Measurements from ENCODE around the gene RAP2C. TPM values are rescaled to one million over a fixed set of nuclear protein-coding genes. Genes with fewer than 3 reads are reported as not detected.
"Not testable (repeated sequence)": the region's sequence is repeated elsewhere in the genome, so short reads cannot be mapped to it uniquely, and the experiment has no call there.

The RAP2C gene
- polyA plus RNA-seq, 1 donor, result 67.1 TPM

DNA sequence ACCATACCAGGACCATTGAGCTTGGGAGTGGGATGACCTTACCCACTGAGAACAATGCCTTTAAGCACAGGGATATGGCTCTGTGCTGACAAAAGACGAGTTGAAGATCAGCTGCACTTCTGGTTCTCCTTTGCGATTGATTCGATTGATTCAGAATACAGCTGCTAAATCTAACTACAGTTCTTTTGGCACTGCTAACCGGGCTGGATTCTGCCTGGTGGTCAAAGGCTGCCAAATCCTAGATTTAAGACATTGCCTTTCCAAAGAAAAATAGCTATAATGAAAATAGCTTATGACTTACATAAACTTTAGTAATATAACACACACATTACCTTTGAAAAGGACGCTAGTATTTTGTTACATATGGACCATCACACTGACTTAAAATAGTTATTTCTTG, 18.3 kb downstream of the RAP2C start:
- no peak for DNase-seq (ENCODE audit: low read depth)

DNA sequence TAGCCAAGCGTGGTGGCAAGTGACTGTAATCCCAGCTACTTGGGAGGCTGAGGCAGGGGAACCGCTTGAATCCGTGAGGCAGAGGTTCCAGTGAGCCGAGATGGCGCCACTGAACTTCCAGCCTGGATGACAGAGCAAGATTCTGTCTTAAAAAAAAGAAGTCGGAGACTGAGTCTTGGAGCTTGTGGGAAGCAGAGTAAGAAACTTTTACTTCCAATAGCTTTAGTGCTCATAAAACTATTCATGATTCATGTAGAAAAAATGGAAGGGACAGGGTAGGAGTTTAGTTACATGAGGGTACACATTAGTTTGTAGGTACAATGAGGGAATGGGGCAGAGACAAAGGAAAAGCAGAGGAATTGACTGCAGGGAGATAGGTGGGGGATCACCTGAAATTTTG, 19.3 kb downstream of the RAP2C start:
- no peak for DNase-seq (ENCODE audit: low read depth)

DNA sequence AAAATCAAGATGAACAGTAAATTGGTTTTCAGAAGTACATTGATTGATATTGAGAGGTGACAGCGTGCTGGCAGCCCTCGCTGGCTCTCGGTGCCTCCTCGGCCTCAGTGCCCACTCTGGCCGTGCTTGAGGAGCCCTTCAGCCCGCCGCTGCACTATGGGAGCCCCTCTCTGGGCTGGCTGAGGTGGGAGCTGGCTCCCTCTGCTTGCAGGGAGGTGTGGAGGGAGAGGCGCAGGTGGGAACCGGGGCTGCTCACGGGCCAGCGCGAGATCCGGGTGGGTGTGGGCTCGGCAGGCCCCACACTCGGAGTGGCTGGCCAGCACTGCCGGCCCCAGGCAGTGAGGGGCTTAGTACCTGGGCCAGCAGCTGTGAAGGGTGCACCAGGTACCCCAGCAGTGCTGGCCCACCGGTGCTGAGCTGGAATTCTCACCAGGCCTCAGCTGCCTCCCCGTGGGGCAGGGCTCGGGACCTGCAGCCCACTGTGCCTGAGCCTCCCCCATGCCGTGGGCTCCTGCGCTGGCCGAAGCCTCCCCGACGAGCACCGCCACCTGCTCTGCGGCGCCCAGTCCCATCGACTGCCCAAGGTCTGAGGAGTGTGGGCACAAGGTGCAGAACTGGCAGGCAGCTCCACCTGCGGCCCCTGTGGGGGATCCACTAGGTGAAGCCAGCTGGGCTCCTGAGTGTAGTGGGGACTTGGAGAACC, 25.2 kb downstream of the RAP2C start:
- DNase-seq (ENCODE audit: low read depth), result no peak

DNA sequence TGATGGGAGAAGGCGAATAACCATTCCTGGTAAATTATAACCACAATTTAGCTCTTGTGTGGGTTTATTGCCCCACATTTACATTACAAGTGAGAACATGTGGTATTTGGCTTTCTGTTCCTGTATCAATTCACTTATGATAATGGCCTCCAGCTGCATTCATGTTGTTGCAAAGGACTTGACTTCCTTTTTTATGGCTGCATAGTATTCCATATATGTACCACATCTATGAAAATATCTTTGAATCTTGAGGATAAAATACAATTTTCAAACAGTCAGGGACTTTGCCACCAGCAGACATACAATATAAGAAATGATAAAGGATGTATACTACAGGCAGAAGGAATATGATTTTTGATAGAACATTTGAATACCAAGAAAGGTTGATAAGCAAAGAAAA, 27.3 kb downstream of the RAP2C start:
- no peak for DNase-seq (ENCODE audit: low read depth)

DNA sequence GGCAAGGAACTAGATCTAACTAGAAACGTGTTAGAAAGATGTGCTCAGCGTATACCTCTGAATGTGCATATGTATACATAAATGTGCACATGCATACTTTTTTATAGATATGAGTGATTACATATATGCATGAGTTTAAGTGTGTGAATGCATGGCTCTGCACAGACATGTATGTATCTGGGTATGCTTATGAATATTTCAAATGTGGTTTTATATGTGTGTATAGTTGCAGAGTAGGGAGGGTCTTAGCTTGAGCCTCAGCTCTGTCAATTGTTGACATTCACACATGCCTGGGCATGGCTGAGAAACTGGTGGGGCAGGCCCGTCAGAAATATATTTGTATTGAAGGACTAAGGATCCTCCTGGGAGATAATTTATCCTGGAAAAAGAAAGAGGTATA, 31.1 kb downstream of the RAP2C start:
- no peak for DNase-seq (ENCODE audit: low read depth)

DNA sequence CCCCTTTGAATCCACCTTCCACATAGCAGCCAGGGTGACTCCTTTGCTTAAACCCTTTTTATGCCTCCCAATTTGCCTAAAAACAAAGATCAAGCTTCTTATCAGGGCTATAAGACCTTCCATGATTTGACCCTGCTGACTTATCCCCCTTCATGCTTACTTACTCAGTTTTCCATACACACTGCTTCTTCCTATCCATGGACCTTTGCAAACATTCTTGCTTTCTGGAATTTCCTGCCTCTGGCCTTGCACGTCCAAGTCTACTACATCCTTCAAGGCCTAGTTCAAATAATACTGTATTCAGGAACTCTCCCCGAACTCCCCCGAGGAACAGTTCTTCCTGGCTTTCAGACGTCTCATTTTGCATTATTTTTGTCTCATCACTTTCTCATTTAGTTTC, 31.8 kb downstream of the RAP2C start:
- no peak for DNase-seq (ENCODE audit: low read depth)

DNA sequence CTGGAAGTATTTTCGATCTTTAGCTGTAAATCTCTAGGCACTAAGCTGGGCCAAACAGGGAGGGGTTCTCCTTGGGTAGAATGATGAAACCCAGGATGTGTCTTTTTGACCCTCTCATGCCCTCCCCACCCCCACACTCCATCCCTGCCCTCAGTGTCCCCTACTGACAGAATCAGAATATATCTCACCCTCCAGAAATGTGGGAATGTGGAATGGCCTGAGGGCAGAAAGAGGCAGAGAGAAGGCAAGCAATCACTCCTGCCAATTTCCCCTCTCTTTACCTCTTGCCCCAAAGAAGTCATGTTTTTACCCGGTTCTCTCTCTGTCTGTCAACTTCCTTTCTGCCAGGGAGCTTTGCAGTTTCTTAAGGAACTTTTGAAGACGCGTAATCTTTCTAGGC, 34.4 kb downstream of the RAP2C start:
- DNase-seq (ENCODE audit: low read depth), result no peak

DNA sequence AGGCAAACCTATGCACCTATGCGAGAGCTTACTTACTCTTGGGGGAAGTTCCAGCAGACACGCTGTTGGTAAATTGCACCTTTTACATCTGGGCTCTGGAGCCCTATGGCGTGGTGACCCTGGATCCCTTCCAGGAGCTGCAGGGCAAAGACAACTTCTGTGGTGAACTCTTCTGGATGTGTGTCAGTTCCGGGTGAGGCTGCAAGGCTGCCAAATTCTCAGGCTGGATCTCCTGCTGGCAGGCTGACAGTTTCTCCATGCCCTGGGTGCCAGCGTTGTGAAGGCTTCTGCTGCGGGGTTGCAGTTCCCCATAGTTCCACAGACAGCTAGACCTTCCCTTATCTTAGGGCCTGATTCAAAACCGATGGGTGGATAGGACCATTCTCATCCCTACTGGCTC, 37.9 kb downstream of the RAP2C start:
- DNase-seq (ENCODE audit: low read depth), result no peak

DNA sequence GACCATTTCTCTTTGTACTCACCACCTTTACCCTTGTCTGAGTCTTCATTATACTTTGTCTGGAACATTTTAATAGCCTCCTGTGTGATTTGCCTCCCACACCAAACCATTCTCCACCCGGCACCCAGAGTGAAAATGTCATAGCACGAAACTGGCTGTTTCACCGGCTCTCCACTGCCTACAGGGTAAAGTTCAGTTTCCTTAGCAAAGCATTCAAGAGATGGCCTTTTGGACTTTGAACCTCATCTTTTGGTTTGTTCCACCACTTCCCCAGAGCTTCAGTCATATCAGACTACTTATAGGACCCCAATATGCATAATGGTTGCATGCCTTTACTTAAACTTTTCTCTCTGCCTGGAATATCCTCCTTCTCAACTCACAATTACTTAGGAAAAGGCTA, 38.3 kb downstream of the RAP2C start:
- DNase-seq (ENCODE audit: low read depth), result no peak

DNA sequence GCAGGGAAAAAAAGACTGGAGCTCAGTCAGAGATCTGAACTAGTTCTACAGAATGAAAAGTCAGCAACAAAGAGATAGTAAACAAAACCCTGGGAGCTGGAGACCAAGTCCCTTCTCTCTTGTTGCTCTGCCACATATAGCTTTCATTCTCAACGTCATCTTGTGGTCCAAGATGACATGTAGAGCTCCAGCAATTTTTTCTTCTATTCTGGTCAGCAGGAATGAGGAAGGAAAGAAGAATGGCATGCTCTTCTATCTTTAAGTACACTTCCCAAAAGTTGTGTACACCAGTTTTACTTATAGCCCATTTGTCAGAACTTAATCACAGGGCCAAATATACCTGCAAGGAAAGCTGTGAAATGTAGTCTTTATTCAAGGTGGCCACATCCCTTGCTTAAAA, 45.6 kb downstream of the RAP2C start:
- DNase-seq (ENCODE audit: low read depth), result no peak

DNA sequence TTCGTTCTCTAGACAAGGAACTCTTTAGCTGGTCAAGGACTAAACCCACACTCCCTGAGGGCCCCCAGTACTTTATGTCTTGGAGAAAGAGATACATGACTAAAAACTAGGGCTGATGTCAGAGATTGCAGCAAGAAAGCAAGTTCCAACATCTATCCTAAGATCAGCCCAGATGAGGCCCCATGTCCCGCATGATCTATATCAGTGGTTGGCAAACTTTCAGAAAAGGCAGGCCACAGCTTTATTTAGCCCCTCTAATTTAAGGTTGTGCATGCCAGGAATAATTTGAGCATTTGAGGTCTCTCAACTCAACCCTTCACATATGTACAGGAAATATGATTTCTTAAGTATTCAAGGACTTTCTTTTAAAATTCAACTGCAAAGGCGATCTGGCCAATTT, 47.4 kb downstream of the RAP2C start:
- DNase-seq (ENCODE audit: low read depth), result no peak

DNA sequence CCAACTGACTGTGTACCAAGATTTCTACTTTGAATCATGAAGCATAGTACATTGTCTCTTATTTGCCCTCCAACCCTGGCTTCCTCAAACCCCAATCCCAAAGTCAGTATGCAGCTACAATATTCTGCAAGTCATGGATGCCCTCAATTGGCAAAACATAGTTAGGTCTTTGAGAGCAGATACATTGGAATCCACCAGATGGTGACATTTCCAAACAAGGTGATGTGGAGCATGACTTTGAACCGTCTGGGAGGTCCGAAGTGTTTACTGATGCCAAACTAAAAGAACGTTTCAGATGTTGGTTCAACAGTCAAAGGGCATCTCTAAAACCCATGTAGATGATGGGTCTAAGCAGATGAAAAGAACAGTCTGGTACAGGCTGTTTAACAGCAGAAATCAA, 47.8 kb downstream of the RAP2C start:
- no peak for DNase-seq (ENCODE audit: low read depth)

DNA sequence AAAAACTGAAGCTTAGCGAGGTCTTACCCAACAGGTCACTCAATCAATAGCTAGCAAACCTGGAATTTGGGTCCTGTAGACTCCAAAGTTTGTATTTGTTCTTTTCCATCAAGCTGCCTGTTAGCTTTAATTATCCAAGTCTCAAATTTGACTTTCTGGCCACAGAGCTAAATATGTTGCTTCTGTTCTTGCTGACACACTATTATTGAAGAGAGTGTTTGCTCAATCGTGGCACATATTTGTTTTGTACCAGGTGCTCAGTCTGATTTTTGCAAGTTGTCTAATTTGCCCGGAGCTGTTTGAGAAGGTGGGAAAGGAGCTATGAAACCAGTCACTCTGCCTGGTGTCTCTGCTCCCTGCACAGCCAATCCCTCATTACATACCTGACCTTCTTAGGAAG, 49.7 kb downstream of the RAP2C start:
- no peak for DNase-seq (ENCODE audit: low read depth)

DNA sequence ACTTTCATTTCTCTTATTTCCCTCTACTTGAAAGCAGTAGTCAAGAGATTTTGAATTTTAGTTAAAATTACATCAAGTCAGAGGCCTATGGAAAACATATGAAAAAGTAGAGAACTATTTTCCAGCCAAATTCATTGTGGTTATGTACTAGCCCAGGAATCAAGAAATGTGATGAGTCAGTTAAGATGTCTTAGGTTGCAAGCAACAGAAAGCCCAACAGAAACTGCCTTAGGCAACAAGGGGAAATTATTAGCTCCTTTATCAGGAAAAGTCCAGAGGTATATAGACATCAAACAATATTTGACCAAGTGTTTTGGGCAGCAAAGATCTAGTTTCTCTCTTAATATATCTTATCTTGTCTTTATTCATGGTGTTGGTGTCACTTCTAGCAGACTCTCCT, 53.6 kb downstream of the RAP2C start:
- DNase-seq (ENCODE audit: low read depth), result no peak

DNA sequence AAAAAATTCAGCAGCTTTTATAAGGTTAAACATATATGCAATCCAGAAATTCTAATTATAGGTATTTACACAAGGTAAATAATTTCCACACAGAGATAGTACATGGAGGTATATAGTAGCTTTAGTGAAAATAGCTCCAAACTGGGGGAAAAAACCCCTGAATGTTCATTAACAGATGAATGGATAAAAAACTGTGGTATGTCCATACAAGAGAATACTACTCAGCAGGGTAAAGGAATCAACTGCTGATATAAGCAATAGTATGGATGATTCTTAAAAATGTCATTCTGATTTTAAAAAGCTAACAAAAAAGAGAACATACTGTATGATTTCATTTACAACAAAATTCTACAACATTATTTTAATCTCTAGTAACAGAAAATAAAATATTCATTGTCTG, 54.2 kb downstream of the RAP2C start:
- no peak for DNase-seq (ENCODE audit: low read depth)

DNA sequence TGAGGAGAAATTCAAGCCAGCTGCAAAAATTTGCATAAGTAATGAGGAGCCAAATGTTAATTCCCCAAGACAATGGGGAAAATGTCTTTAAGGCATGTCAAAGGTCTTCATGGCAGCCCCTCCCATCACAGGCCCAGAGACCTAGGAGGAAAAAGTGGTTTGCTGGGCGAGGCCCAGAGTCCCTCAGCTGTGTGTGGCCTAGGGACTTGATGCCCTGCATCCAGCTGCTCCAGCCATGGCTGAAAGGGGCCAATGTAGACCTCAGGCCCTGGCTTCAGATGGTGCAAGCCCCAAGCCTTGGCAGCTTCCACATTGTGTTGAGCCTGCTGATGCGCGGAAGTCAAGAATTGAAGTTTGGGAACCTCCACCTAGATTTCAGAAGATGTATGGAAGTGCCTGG, 56.2 kb downstream of the RAP2C start:
- DNase-seq (ENCODE audit: low read depth), result not testable (repeated sequence)

DNA sequence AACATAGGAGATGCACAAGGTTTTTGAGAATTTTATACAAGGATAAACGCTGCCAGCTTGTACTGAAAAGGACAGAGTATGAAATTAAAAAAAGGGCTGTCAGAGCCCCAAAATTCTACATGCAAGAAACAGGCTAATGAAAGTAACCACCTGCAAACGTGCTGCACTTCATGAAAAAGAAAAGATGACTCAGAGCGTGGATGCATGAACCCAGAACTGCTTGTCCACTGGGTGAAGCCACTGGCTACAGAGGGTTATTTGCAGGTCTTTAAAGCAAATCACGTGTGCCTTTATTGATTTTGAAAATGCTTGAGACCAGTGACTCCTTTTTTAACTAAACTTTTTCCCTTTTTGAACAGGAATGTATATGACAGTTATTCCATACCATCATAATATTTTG, 66.1 kb downstream of the RAP2C start:
- no peak for DNase-seq (ENCODE audit: low read depth)

Other genes with a start within 250 kb of the RAP2C start
- gene STK26, start 196.1 kb downstream of the RAP2C start, polyA plus RNA-seq (ENCODE audit: insufficient read length), result 44.0 TPM
- gene FRMD7, start 91.4 kb downstream of the RAP2C start, polyA plus RNA-seq (ENCODE audit: insufficient read length), result 0.18 TPM